Measurements from ENCODE around the gene ARRB1.

- TF ChIP-seq CTCF (tag by site-specific recombination; IDR thresholded peaks at IDR 0.05) = no peak
- TF ChIP-seq ATF2 (tag by site-specific recombination; IDR thresholded peaks at IDR 0.05; ENCODE audit: low read depth) = no peak
Observed at GRCh38 chr11:75242722-75243600, 108.5 kb downstream of the ARRB1 start.
